Subcutaneous adipose tissue (tissue), 4 donors: ENCODE data around the gene TGIF1. TPM values are rescaled to one million over a fixed set of nuclear protein-coding genes. Genes with fewer than 3 reads are reported as not detected.

Experiments
- CTCF ChIP-seq: fragments of 450-650 bp; IDR thresholded peaks from one replicate; pipeline ENCODE4 v1.5.1; 2016; ENCODE audit warnings: low read depth, mild to moderate bottlenecking, control low read depth, antibody characterized with exemption, moderate library complexity
- total RNA-seq, 4 donors: library from RNA; depleted of rRNA; stranded (reverse); fragments of >200 nt; gene quantifications; one replicate each; pipeline ENCODE4 v1.1.0, GENCODE V29; 2016

TGIF1 gene
- total RNA-seq, 4 donors from 2014 or later: 40.6 to 80.2 (median 62.3) TPM

- no peak for TF ChIP-seq CTCF
Observed at GRCh38 chr18:3481696-3482210, 31.8 kb downstream of the TGIF1 start.

GRCh38 chr18:3482258-3482657 is 32.3 kb downstream of the TGIF1 start:
- TF ChIP-seq CTCF: no peak

- no peak for TF ChIP-seq CTCF
Observed at GRCh38 chr18:3485153-3486149, 35.5 kb downstream of the TGIF1 start.

GRCh38 chr18:3486512-3486911 is 36.5 kb downstream of the TGIF1 start:
- TF ChIP-seq CTCF: no peak

- no peak for TF ChIP-seq CTCF
Observed at GRCh38 chr18:3489462-3489861, 39.5 kb downstream of the TGIF1 start.

GRCh38 chr18:3491981-3492555 is 42.1 kb downstream of the TGIF1 start:
- TF ChIP-seq CTCF: no peak

GRCh38 chr18:3492721-3493120 is 42.7 kb downstream of the TGIF1 start:
- TF ChIP-seq CTCF: no peak
